Activated naive CD4-positive, alpha-beta T cell treated with anti-CD3 and anti-CD28 coated beads, Interleukin-2, amount 50 U/mL, for 24 hours (primary cell): ENCODE measurements around the gene TUBA1B.
"Not testable (repeated sequence)": the region's sequence is repeated elsewhere in the genome, so short reads cannot be mapped to it uniquely, and the experiment has no call there.

ENCODE experiments used
- H3K27ac Mint-ChIP-seq: one replicate; pipeline ENCODE4 v1.8.0; 2021; ENCODE audit warnings: mild to moderate bottlenecking, mixed read lengths
- H3K27me3 Mint-ChIP-seq: one replicate; pipeline ENCODE4 v1.8.0; 2021; ENCODE audit warnings: mixed read lengths
- H3K36me3 Mint-ChIP-seq: one replicate; pipeline ENCODE4 v1.8.0; 2021; ENCODE audit warnings: mixed read lengths
- H3K4me1 Mint-ChIP-seq: one replicate; pipeline ENCODE4 v1.8.0; 2021; ENCODE audit warnings: mixed read lengths
- H3K4me3 Mint-ChIP-seq: one replicate; pipeline ENCODE4 v1.8.0; 2021; ENCODE audit warnings: mild to moderate bottlenecking, mixed read lengths
- H3K9me3 Mint-ChIP-seq: one replicate; pipeline ENCODE4 v1.8.0; 2021; ENCODE audit warnings: mixed read lengths

Gene TUBA1B

GRCh38 chr12:49131051-49131893, at the start of gene TUBA1B:
Gene TUBA1B, minus strand, starts transcription at chr12:49131395. Its CDS starts 95 bp downstream, at chr12:49131300.
- peak within 1 kb of the TSS; percentile 98 for H3K4me3 Mint-ChIP-seq
- no peaks in the 10 kb centered on the region for H3K9me3 Mint-ChIP-seq

GRCh38 chr12:49174218-49174617, 43.0 kb upstream of the TUBA1B start:
- Mint-ChIP-seq H3K4me1 (no peaks in the 10 kb centered on the region), H3K27me3 (no peaks in the 10 kb centered on the region), H3K36me3 (no peaks in the 10 kb centered on the region), H3K9me3 (no peaks in the 10 kb centered on the region), H3K4me3 (no peak overlapping the region), H3K27ac (no peak overlapping the region)

More at GRCh38 chr12:49131051-49131893, at the start of gene TUBA1B:
- Mint-ChIP-seq H3K27ac (peak within 1 kb of the TSS; percentile 98), H3K4me1 (peaks cover 50% of the 10 kb centered on the region), H3K36me3 (peaks cover 33% of the 10 kb centered on the region), H3K27me3 (no peaks in the 10 kb centered on the region)

GRCh38 chr12:49170924-49171323, 39.7 kb upstream of the TUBA1B start:
- Mint-ChIP-seq H3K4me3 (no peak overlapping the region), H3K27ac (no peak overlapping the region), H3K36me3 (no peaks in the 10 kb centered on the region), H3K27me3 (no peaks in the 10 kb centered on the region), H3K4me1 (no peaks in the 10 kb centered on the region), H3K9me3 (no peaks in the 10 kb centered on the region)

GRCh38 chr12:49165114-49165513, 33.9 kb upstream of the TUBA1B start:
- no peak overlapping the region for H3K27ac Mint-ChIP-seq
- H3K36me3 Mint-ChIP-seq, result no peaks in the 10 kb centered on the region
- H3K9me3 Mint-ChIP-seq, result no peaks in the 10 kb centered on the region
- no peak overlapping the region for H3K4me3 Mint-ChIP-seq
- H3K4me1 Mint-ChIP-seq, result no peaks in the 10 kb centered on the region
- H3K27me3 Mint-ChIP-seq, result no peaks in the 10 kb centered on the region

GRCh38 chr12:49161901-49162300, 30.7 kb upstream of the TUBA1B start:
- H3K27ac Mint-ChIP-seq, H3K27me3 Mint-ChIP-seq, H3K4me1 Mint-ChIP-seq, H3K4me3 Mint-ChIP-seq, H3K9me3 Mint-ChIP-seq, H3K36me3 Mint-ChIP-seq: not testable (repeated sequence)

GRCh38 chr12:49161092-49161795, 30.0 kb upstream of the TUBA1B start:
- Mint-ChIP-seq H3K4me1 (no peaks in the 10 kb centered on the region), H3K27ac (no peak overlapping the region), H3K27me3 (no peaks in the 10 kb centered on the region), H3K4me3 (no peak overlapping the region), H3K36me3 (no peaks in the 10 kb centered on the region), H3K9me3 (no peaks in the 10 kb centered on the region)

GRCh38 chr12:49160399-49160798, 29.2 kb upstream of the TUBA1B start:
- H3K4me3 Mint-ChIP-seq, result no peak overlapping the region
- no peaks in the 10 kb centered on the region for H3K27me3 Mint-ChIP-seq
- H3K27ac Mint-ChIP-seq, result no peak overlapping the region
- no peaks in the 10 kb centered on the region for H3K4me1 Mint-ChIP-seq
- no peaks in the 10 kb centered on the region for H3K9me3 Mint-ChIP-seq
- no peaks in the 10 kb centered on the region for H3K36me3 Mint-ChIP-seq

- Mint-ChIP-seq H3K4me1 (no peaks in the 10 kb centered on the region), H3K27me3 (no peaks in the 10 kb centered on the region), H3K9me3 (no peaks in the 10 kb centered on the region), H3K27ac (no peak overlapping the region), H3K36me3 (no peaks in the 10 kb centered on the region), H3K4me3 (no peak overlapping the region)
Observed at GRCh38 chr12:49154221-49154620, 23.0 kb upstream of the TUBA1B start.

- no peaks in the 10 kb centered on the region for H3K9me3 Mint-ChIP-seq
- no peak overlapping the region for H3K4me3 Mint-ChIP-seq
Observed at GRCh38 chr12:49147384-49147783, 16.2 kb upstream of the TUBA1B start.

GRCh38 chr12:49146406-49146805, 15.2 kb upstream of the TUBA1B start:
- no peak overlapping the region for H3K27ac Mint-ChIP-seq
- H3K4me1 Mint-ChIP-seq, result no peaks in the 10 kb centered on the region
- peaks cover 4% of the 10 kb centered on the region for H3K36me3 Mint-ChIP-seq
- no peaks in the 10 kb centered on the region for H3K27me3 Mint-ChIP-seq
- H3K9me3 Mint-ChIP-seq, result no peaks in the 10 kb centered on the region
- no peak overlapping the region for H3K4me3 Mint-ChIP-seq

More at GRCh38 chr12:49147384-49147783, 16.2 kb upstream of the TUBA1B start:
- Mint-ChIP-seq H3K4me1 (no peaks in the 10 kb centered on the region), H3K27ac (no peak overlapping the region), H3K36me3 (peaks cover 4% of the 10 kb centered on the region), H3K27me3 (no peaks in the 10 kb centered on the region)

GRCh38 chr12:49144384-49144783, 13.2 kb upstream of the TUBA1B start:
- Mint-ChIP-seq H3K9me3 (no peaks in the 10 kb centered on the region), H3K36me3 (peaks cover 6% of the 10 kb centered on the region), H3K27me3 (no peaks in the 10 kb centered on the region), H3K4me3 (no peak overlapping the region), H3K4me1 (no peaks in the 10 kb centered on the region), H3K27ac (no peak overlapping the region)

- H3K27me3 Mint-ChIP-seq, result no peaks in the 10 kb centered on the region
Observed at GRCh38 chr12:49138999-49139398, 7.8 kb upstream of the TUBA1B start.

GRCh38 chr12:49138587-49138986, 7.4 kb upstream of the TUBA1B start:
- Mint-ChIP-seq H3K9me3 (no peaks in the 10 kb centered on the region), H3K27me3 (no peaks in the 10 kb centered on the region), H3K36me3 (peaks cover 3% of the 10 kb centered on the region), H3K27ac (no peak overlapping the region), H3K4me3 (no peak overlapping the region), H3K4me1 (peaks cover 5% of the 10 kb centered on the region)

More at GRCh38 chr12:49138999-49139398, 7.8 kb upstream of the TUBA1B start:
- Mint-ChIP-seq H3K9me3 (no peaks in the 10 kb centered on the region), H3K27ac (no peak overlapping the region), H3K4me1 (peaks cover 1% of the 10 kb centered on the region), H3K4me3 (no peak overlapping the region), H3K36me3 (peaks cover 3% of the 10 kb centered on the region)

- Mint-ChIP-seq H3K27ac (no peak overlapping the region), H3K4me3 (no peak overlapping the region), H3K9me3 (no peaks in the 10 kb centered on the region), H3K36me3 (peaks cover 3% of the 10 kb centered on the region), H3K4me1 (peaks cover 13% of the 10 kb centered on the region), H3K27me3 (no peaks in the 10 kb centered on the region)
Observed at GRCh38 chr12:49137476-49137875, 6.3 kb upstream of the TUBA1B start.

- H3K36me3 Mint-ChIP-seq, result not testable (repeated sequence)
Observed at GRCh38 chr12:49136997-49137396, 5.8 kb upstream of the TUBA1B start.

GRCh38 chr12:49133590-49133989, 2.4 kb upstream of the TUBA1B start:
- peaks cover 20% of the 10 kb centered on the region for H3K36me3 Mint-ChIP-seq
- H3K4me1 Mint-ChIP-seq, result peaks cover 35% of the 10 kb centered on the region
- no peaks in the 10 kb centered on the region for H3K27me3 Mint-ChIP-seq
- H3K27ac Mint-ChIP-seq, result no peak overlapping the region
- no peak overlapping the region for H3K4me3 Mint-ChIP-seq
- no peaks in the 10 kb centered on the region for H3K9me3 Mint-ChIP-seq

More at GRCh38 chr12:49136997-49137396, 5.8 kb upstream of the TUBA1B start:
- H3K4me3 Mint-ChIP-seq, H3K27me3 Mint-ChIP-seq, H3K9me3 Mint-ChIP-seq, H3K27ac Mint-ChIP-seq: not testable (repeated sequence)
- peaks cover 17% of the 10 kb centered on the region for H3K4me1 Mint-ChIP-seq
